H1 (cell line): ENCODE measurements around the gene ZNF415. TPM values are rescaled to one million over a fixed set of nuclear protein-coding genes. Genes with fewer than 3 reads are reported as not detected.
"Not testable (repeated sequence)": the region's sequence is repeated elsewhere in the genome, so short reads cannot be mapped to it uniquely, and the experiment has no call there.

Experiments
- CTCF ChIA-PET: fragments of 300-600 bp; sonication (Branson Sonifier 250); formaldehyde crosslinking; loops from one replicate; lab custom pipeline; 2021; ENCODE audit not compliant: partially characterized antibody; lab: Charles Lee
- POLR2A ChIA-PET: fragments of 300-600 bp; sonication (Branson Sonifier 250); formaldehyde crosslinking; loops from one replicate; lab custom pipeline; 2021; ENCODE audit warnings: inconsistent platforms; ENCODE audit not compliant: partially characterized antibody; lab: Charles Lee
- DNase-seq, 2 experiments: peaks; one replicate each; pipeline versions ENCODE4 v3.0.0 to v3.0.0-alpha.2; 2010 to 2022; ENCODE audit warnings: low spot score in 2 of 2, low read depth in 1 of 2, mixed read lengths in 1 of 2
- FAIRE-seq: peaks from 2 replicates; lab custom pipeline; 2011; peaks lifted over from hg19 to GRCh38; lab: Jason Lieb, UNC
- H2AFZ ChIP-seq: 2 replicates; pipeline ENCODE4 v1.8.1; 2012; ENCODE audit warnings: low read length, inconsistent platforms
- H2AK5ac ChIP-seq: 2 replicates; pipeline ENCODE4 v1.6.1; 2013; ENCODE audit warnings: low read depth, low read length
- H2BK120ac ChIP-seq: replicated peaks from 2 replicates; pipeline ENCODE3; 2013; ENCODE audit warnings: low read depth, low read length, inconsistent platforms
- H2BK12ac ChIP-seq: 2 replicates; pipeline ENCODE4 v1.6.1; 2013; ENCODE audit warnings: low read depth, low read length
- H2BK15ac ChIP-seq: 2 replicates; pipeline ENCODE4 v1.6.1; 2013; ENCODE audit warnings: low read length
- H2BK20ac ChIP-seq: 2 replicates; pipeline ENCODE4 v1.6.1; 2013; ENCODE audit warnings: low read length
- H2BK5ac ChIP-seq: 2 replicates; pipeline ENCODE4 v1.6.1; 2013; ENCODE audit warnings: low read depth, low read length
- H3K14ac ChIP-seq: 2 replicates; pipeline ENCODE4 v1.6.1; 2013; ENCODE audit warnings: inconsistent platforms; ENCODE audit not compliant: insufficient read length
- H3K18ac ChIP-seq: 2 replicates; pipeline ENCODE4 v1.6.1; 2013; ENCODE audit warnings: low read length; ENCODE audit errors: extremely low read depth
- H3K23ac ChIP-seq: 2 replicates; pipeline ENCODE4 v1.6.1; 2013; ENCODE audit warnings: inconsistent platforms; ENCODE audit not compliant: insufficient read length
- H3K23me2 ChIP-seq: 2 replicates; pipeline ENCODE4 v1.6.1; 2013; ENCODE audit warnings: low read depth, low read length
- H3K27ac ChIP-seq: 2 replicates; pipeline ENCODE4 v1.6.1; 2011; ENCODE audit warnings: low read depth, low read length, inconsistent platforms
- H3K27me3 ChIP-seq, 4 experiments: replicated peaks in 1 of 4; 1 replicate in 1 of 4; 2 replicates in 3 of 4; pipeline versions ENCODE4 v1.6.1 to v1.8.1; 2011 to 2013; ENCODE audit warnings: low read length in 3 of 4, mild to moderate bottlenecking in 3 of 4, inconsistent platforms in 2 of 4, mixed read lengths in 2 of 4, moderate library complexity in 1 of 4; ENCODE audit not compliant: control insufficient read depth in 3 of 4, insufficient read depth in 3 of 4; ENCODE audit errors: extremely low read depth in 1 of 4
- H3K36me3 ChIP-seq, 4 experiments: 2 replicates each; pipeline versions ENCODE4 v1.6.1 to v1.8.1; 2011 to 2013; ENCODE audit warnings: mild to moderate bottlenecking in 4 of 4, low read length in 3 of 4, moderate library complexity in 2 of 4, control low read depth in 1 of 4, inconsistent platforms in 1 of 4; ENCODE audit not compliant: insufficient read depth in 4 of 4, control insufficient read depth in 2 of 4
- H3K4ac ChIP-seq: replicated peaks from 2 replicates; pipeline ENCODE3; 2013; ENCODE audit warnings: low read length, low read depth, mixed read lengths, inconsistent platforms; ENCODE audit not compliant: insufficient read length
- H3K4me1 ChIP-seq, 4 experiments: replicated peaks in 1 of 4; 1 replicate in 1 of 4; 2 replicates in 3 of 4; pipeline versions ENCODE4 v1.6.1 to v1.8.1; 2011 to 2013; ENCODE audit warnings: low read length in 3 of 4, inconsistent platforms in 2 of 4, mixed read lengths in 1 of 4; ENCODE audit not compliant: insufficient read depth in 4 of 4, control insufficient read depth in 3 of 4
- H3K4me2 ChIP-seq, 2 experiments: 2 replicates each; pipeline versions ENCODE4 v1.6.1 to v1.8.1; 2011 to 2013; ENCODE audit warnings: low read depth in 2 of 2, low read length in 2 of 2, control low read depth in 1 of 2, inconsistent platforms in 1 of 2, mild to moderate bottlenecking in 1 of 2; ENCODE audit not compliant: insufficient read depth in 1 of 2
- H3K4me3 ChIP-seq, 4 experiments: fragments of 200-600, 300-600 bp in 1 of 4; sonication (generic), shearing (Covaris generic), sonication (Bioruptor Twin) in 1 of 4; 2 replicates each; pipeline versions ENCODE4 v1.5.1 to v1.8.1; 2011 to 2016; ENCODE audit warnings: low read length in 4 of 4, low read depth in 3 of 4, control low read depth in 2 of 4, inconsistent platforms in 2 of 4, mild to moderate bottlenecking in 2 of 4, mixed read lengths in 1 of 4, moderate library complexity in 1 of 4; ENCODE audit not compliant: insufficient read depth in 2 of 4; ENCODE audit errors: extremely low read depth in 1 of 4
- H3K56ac ChIP-seq: replicated peaks from 2 replicates; pipeline ENCODE3; 2013; ENCODE audit warnings: low read depth, mild to moderate bottlenecking, mixed read lengths, low read length, inconsistent platforms; ENCODE audit not compliant: insufficient read length
- H3K79me1 ChIP-seq: 2 replicates; pipeline ENCODE4 v1.6.1; 2013; ENCODE audit warnings: low read depth, low read length, control low read depth
- H3K79me2 ChIP-seq, 2 experiments: 2 replicates each; pipeline versions ENCODE4 v1.6.1 to v1.8.1; 2012 to 2013; ENCODE audit warnings: low read length in 2 of 2, mild to moderate bottlenecking in 2 of 2, inconsistent platforms in 1 of 2; ENCODE audit not compliant: insufficient read depth in 2 of 2, control insufficient read depth in 1 of 2
- H3K9ac ChIP-seq, 4 experiments: replicated peaks in 1 of 4; 1 replicate in 1 of 4; 2 replicates in 3 of 4; pipeline versions ENCODE4 v1.6.1 to v1.8.1; 2011 to 2013; ENCODE audit warnings: low read depth in 3 of 4, low read length in 3 of 4, control low read depth in 2 of 4, mild to moderate bottlenecking in 2 of 4, moderate library complexity in 2 of 4, inconsistent platforms in 1 of 4; ENCODE audit errors: extremely low read depth in 1 of 4
- H3K9me3 ChIP-seq, 2 experiments: 2 replicates each; pipeline versions ENCODE4 v1.6.1 to v1.8.1; 2012 to 2013; ENCODE audit warnings: mild to moderate bottlenecking in 2 of 2, moderate library complexity in 2 of 2, control low read depth in 1 of 2, inconsistent platforms in 1 of 2, low read depth in 1 of 2, low read length in 1 of 2, mixed read lengths in 1 of 2; ENCODE audit not compliant: insufficient read depth in 2 of 2
- H4K20me1 ChIP-seq, 2 experiments: replicated peaks in 1 of 2; 2 replicates each; pipeline versions ENCODE3 to v1.8.1; 2011 to 2013; ENCODE audit warnings: inconsistent platforms in 2 of 2, low read length in 2 of 2, mild to moderate bottlenecking in 1 of 2; ENCODE audit not compliant: insufficient read depth in 2 of 2, control insufficient read depth in 1 of 2
- H4K5ac ChIP-seq: 2 replicates; pipeline ENCODE4 v1.6.1; 2013; ENCODE audit warnings: low read length, low read depth, mixed read lengths, inconsistent platforms; ENCODE audit not compliant: insufficient read length
- H4K8ac ChIP-seq: 2 replicates; pipeline ENCODE4 v1.8.0; 2013; ENCODE audit warnings: mild to moderate bottlenecking, moderate library complexity, low read length, inconsistent platforms; ENCODE audit not compliant: insufficient read depth; ENCODE audit errors: extremely low read depth
- H4K91ac ChIP-seq: replicated peaks from 2 replicates; pipeline ENCODE3; 2013; ENCODE audit warnings: low read length, mixed read lengths, inconsistent platforms; ENCODE audit not compliant: insufficient read length
- WGBS, 2 experiments: shearing (Covaris generic) in 1 of 2; methylation state at CpG; one replicate each; pipeline versions ENCODE4 v1.1.6 to v1.1.7; 2013 to 2015; ENCODE audit warnings: low lambda C conversion rate in 2 of 2, mixed read lengths in 2 of 2, inconsistent platforms in 1 of 2, low coverage in 1 of 2, missing lambda C conversion rate in 1 of 2; ENCODE audit not compliant: insufficient replicate concordance in 2 of 2, insufficient coverage in 1 of 2, insufficient read length in 1 of 2; ENCODE audit errors: extremely low coverage in 1 of 2, missing lambda C conversion rate in 1 of 2; 5-methylcytosine and 5-hydroxymethylcytosine counted together
- polyA plus RNA-seq, 7 experiments: library from polyadenylated mRNA; depleted of rRNA in 3 of 7; stranded (reverse) in 5 of 7; unstranded in 2 of 7; fragments of >200 nt in 5 of 7; fragments of 200-250 nt in 2 of 7; gene quantifications; 1 replicate in 5 of 7; 2 replicates in 1 of 7; 4 replicates in 1 of 7; pipeline versions ENCODE4 v1.2.1 to v1.2.3, GENCODE V29; 2011 to 2013; ENCODE audit warnings: missing spikeins in 2 of 7, mixed read lengths in 2 of 7
- total RNA-seq: library from RNA; stranded (reverse); fragmentation: NEBNext Ultra II Directional; extraction: Animal tissue kit (Norgen Biotek cat#: 25700); gene quantifications from 2 replicates; pipeline ENCODE4 v1.2.1, GENCODE V29; 2021

The ZNF415 gene
- total and polyA plus RNA-seq, 2 of the 8 experiments (the other 6 are each of a cell fraction or from before 2014, with no cell fraction given), result 5.8 to 9.7 TPM

- H3K4me2 ChIP-seq, H3K23me2 ChIP-seq, CTCF ChIA-PET, H3K56ac ChIP-seq, H3K4me1 ChIP-seq, H2BK5ac ChIP-seq, H4K5ac ChIP-seq, H3K23ac ChIP-seq, H3K9ac ChIP-seq, H3K14ac ChIP-seq, H3K79me1 ChIP-seq, H3K36me3 ChIP-seq, H3K9me3 ChIP-seq, H2BK20ac ChIP-seq, H3K27me3 ChIP-seq, H4K8ac ChIP-seq, H3K27ac ChIP-seq, DNase-seq, H3K4me3 ChIP-seq, H3K4ac ChIP-seq, H4K20me1 ChIP-seq, H3K79me2 ChIP-seq, H2AK5ac ChIP-seq, H2BK12ac ChIP-seq, H4K91ac ChIP-seq, H3K18ac ChIP-seq, H2AFZ ChIP-seq, H2BK15ac ChIP-seq, H2BK120ac ChIP-seq: not testable (repeated sequence)
- POLR2A ChIA-PET, result interaction anchor here (0.6 kb wide), 1 partner anchor 247 kb away, joined by 3 read pairs; no protein-coding TSS in a partner anchor
- 91% methylated on average over 8 of the region's 15 CpGs; no CpG with 5 or more reads in 1 of the 2 experiments for WGBS, 2 experiments
- peak; percentile 58 for FAIRE-seq
Measured at GRCh38 chr19:53126733-53127526, 5.8 kb downstream of the ZNF415 start.
